HG02588 (cell line): ENCODE measurements around the gene PKM.

Source experiments
- ATAC-seq: cut with Tn5 transposase; IDR thresholded peaks from one replicate; pipeline ENCODE4 v1.9.1; 2021; ENCODE audit warnings: mild to moderate bottlenecking, moderate library complexity; ENCODE audit not compliant: unreplicated experiment

PKM gene

GRCh38 chr15:72202302-72202701 lies 28.7 kb downstream of the PKM start:
- ATAC-seq, result no peak

- no peak for ATAC-seq
Measured at GRCh38 chr15:72201391-72201921, 29.5 kb downstream of the PKM start.

- no peak for ATAC-seq
Measured at GRCh38 chr15:72200395-72201237, 30.4 kb downstream of the PKM start.

- peak; percentile 39 for ATAC-seq
Measured at GRCh38 chr15:72199721-72200212, 31.2 kb downstream of the PKM start.

GRCh38 chr15:72199205-72199515 lies 31.8 kb downstream of the PKM start:
- no peak for ATAC-seq

- ATAC-seq, result no peak
Measured at GRCh38 chr15:72198356-72199204, 32.4 kb downstream of the PKM start.

GRCh38 chr15:72197460-72198355 lies 33.3 kb downstream of the PKM start, which contains the start of gene GRAMD2A:
TSS of gene GRAMD2A (minus strand) at chr15:72197787.
- peak; percentile 39 for ATAC-seq

GRCh38 chr15:72197041-72197459 lies 33.9 kb downstream of the PKM start:
- ATAC-seq, result no peak

- no peak for ATAC-seq
Measured at GRCh38 chr15:72196409-72197040, 34.5 kb downstream of the PKM start.

GRCh38 chr15:72195101-72195511 lies 35.9 kb downstream of the PKM start:
- no peak for ATAC-seq

GRCh38 chr15:72193836-72194396 lies 37.1 kb downstream of the PKM start:
- no peak for ATAC-seq

GRCh38 chr15:72192416-72192815 lies 38.6 kb downstream of the PKM start:
- no peak for ATAC-seq

- ATAC-seq, result no peak
Measured at GRCh38 chr15:72189250-72189902, 41.6 kb downstream of the PKM start.

- no peak for ATAC-seq
Measured at GRCh38 chr15:72184165-72184811, 46.7 kb downstream of the PKM start.

GRCh38 chr15:72183781-72184164 lies 47.2 kb downstream of the PKM start:
- ATAC-seq, result no peak

GRCh38 chr15:72182673-72183072 lies 48.3 kb downstream of the PKM start:
- no peak for ATAC-seq

- ATAC-seq, result no peak
Measured at GRCh38 chr15:72182244-72182643, 48.7 kb downstream of the PKM start.

GRCh38 chr15:72180761-72181324 lies 50.1 kb downstream of the PKM start:
- no peak for ATAC-seq
